NCI-H446 (cell line): ENCODE measurements around the gene VSIG10L.

ENCODE experiments used
- DNase-seq, 2 experiments: peaks; one replicate each; lab custom pipeline; 2025; lab: John Stamatoyannopoulos, UW

Gene VSIG10L

GRCh38 chr19:51317968-51318367, 24.0 kb downstream of the VSIG10L start:
- no peak for DNase-seq

- no peak for DNase-seq
Measured at GRCh38 chr19:51317376-51317775, 24.6 kb downstream of the VSIG10L start.

- DNase-seq, result no peak
Measured at GRCh38 chr19:51316688-51317087, 25.3 kb downstream of the VSIG10L start.

DNA sequence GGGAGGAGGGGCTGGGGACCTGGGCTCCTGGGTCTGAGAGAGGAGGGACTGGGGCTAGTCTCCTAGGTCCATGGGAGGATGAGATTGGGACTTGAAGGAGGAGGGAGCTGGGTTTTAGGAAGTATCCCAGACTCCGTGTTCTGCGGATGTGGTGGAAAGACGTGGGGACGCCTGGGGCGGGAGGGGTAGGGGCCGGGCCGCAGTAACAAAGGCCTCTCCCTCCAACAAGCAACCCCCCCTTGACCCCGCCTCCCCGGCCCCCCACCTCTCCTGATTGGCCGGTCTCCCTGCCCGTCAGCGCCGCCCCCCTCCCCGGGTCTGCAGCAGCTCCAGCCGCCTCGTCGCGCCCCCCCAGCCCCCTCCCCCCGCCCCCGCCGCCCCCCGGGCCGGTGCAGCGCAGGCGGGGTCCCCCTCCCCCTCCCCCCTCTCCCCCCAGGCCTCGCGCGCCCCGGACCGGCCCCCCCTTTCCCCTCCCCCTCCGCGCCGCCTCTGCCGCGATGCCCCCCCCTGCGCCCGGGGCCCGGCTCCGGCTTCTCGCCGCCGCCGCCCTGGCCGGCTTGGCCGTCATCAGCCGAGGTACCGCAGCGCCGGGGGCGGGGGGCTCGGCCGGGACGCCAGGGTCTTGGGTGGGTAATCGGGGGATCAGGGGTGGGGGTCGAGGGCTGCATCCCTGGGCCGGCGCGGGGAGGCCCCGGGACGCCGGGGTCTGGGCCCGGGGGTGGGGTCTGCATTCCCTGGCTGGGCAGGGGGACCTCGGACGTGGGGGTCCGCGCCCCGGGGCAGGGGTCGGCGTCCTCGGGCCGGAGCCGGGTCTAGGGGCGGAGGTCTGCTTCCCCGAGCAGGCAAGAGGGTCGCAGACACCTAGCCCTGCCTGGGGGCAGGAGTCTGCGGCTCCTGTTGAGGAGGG, 30.3 kb downstream of the VSIG10L start, which contains the start of gene IGLON5:
Gene IGLON5, plus strand, starts transcription at position 294 of the 907 bp plus-strand sequence. Its CDS starts 204 bp downstream, at position 498.
- DNase-seq, result no peak

- DNase-seq, result no peak
Measured at GRCh38 chr19:51305479-51305878, 36.5 kb downstream of the VSIG10L start.

DNA sequence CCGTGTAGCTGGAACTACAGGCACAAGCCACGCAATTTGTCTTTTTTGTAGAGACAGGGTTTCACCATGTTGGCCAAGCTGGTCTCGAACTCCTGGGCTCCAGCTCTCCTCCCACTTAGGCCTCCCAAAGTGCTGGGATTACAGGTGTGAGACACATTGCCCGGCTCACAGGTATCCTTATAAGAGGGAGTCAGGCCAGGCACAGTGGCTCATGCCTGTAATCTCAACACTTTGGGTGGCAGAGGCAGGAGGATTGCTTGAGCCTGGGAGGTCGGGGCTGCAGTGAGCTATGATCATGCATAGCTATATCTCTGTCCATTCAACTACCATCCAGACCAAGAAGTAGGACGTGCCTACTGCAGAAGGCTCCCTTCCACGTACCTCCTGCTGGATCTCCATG, 40.7 kb downstream of the VSIG10L start:
- no peak for DNase-seq

GRCh38 chr19:51297406-51297805, 44.5 kb downstream of the VSIG10L start:
- no peak for DNase-seq

GRCh38 chr19:51296336-51297093, 45.4 kb downstream of the VSIG10L start:
- DNase-seq, result peak in 1 of 2 experiments; percentile 4

DNA sequence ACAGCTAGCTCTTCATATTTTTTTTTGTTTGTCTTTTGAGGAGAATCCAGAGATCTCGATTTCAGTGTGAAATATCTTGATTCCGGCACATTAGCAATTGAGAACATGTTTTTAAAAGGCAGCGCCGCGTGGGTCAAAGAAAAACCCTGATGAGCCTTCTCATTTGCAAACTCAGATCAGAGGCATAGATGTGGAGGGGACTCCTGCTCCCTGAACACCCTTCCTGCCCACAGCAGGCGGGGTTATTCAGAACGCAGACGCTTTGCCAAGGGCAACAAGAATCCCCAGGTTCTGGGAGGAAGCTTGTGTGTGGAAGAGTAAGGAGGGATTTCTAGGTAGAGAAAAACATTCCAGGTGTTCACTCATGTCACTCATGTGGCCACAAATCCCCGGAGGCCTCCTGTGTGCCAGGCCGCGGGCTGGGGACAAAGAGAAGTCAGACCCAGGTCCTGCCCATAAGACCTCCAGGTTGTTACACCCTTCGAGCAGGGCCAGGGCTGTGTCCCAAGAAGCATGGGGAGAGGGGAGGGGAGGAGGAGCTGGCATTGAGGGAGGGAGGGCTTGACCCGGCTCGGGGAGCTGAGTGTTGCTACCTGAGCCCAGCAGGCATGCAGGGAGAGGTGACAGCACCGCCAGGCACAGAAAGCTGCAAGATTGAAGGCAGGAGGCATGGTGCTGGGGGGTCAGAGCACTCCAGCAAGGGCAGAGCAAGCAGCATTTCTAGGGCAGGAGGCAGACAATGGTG, 46.4 kb downstream of the VSIG10L start:
- DNase-seq, result no peak

DNA sequence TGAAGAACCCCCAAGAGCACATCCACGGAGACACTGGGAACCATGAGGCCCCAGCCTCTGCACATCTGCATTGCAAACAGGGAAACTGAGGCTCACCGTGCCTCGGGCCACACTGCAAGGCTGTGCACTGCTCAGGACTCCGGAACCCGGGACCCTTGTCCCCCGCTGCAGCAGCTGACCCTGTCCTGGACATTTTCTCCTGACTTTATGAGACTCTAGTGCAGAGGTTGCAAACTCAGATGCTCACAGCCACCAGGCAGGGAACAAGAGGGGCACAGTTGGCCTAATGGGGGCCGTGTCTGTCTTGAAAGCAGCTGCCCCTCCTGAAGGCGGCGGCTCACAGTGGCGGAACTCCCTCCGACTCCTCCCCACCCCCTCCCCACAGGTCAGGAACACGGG, 47.0 kb downstream of the VSIG10L start:
- DNase-seq, result no peak

DNA sequence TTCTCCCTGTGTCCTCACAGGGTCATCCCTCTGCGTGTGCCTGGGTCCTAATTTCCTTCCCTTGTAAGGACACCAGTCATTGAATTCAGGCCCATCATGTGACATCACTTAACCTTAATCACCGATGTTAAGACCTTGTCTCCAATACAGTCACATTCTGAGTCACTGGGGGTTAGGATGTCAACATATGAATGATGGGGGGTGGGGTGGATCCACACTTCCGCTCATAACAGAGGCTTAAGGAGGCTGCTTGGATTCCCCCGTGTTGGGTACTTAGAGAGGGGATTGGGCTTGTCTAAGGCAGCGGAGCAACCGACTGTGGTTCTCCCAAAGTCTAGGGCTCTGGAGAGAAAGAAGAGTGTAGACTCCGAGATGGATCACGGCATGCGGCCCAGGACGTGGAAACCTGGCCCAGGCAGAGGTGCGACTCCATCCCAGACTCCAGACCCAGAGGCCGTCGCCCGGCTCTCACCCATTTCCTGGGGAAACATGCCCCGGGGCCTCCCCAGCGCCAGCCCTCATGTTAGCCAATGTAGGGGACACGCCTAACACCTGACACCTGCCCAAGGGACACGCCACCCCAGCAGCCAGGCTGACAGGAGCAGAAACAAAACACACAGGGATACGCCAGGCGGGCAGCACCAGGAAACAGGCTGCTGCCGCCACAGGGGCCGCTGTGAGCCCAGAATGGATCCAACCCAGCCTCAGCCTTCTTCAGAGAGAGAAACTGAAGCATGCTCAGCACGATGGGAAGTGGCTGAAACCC, 47.5 kb downstream of the VSIG10L start:
- DNase-seq, result no peak

- DNase-seq, result no peak
Measured at GRCh38 chr19:51293571-51294210, 48.2 kb downstream of the VSIG10L start.

DNA sequence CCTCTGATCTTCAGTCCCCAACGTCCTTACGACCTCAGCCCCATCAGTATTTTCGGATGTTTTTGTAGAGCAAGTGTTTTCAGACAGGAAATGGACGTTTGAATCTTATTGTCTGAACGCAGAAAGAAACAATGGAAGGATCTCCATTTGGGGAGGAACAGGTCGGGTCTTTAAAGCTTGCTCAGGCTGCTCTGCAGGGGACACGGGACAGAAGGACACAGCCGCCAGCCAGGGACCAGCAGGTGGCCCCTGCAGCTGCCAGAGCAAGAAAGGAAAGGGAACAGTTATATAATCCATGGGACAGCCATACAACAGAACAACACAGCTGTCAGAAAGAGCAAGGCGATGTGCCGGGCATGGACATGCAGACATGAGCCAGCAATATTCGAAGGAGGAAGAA, 49.0 kb downstream of the VSIG10L start:
- DNase-seq, result no peak

DNA sequence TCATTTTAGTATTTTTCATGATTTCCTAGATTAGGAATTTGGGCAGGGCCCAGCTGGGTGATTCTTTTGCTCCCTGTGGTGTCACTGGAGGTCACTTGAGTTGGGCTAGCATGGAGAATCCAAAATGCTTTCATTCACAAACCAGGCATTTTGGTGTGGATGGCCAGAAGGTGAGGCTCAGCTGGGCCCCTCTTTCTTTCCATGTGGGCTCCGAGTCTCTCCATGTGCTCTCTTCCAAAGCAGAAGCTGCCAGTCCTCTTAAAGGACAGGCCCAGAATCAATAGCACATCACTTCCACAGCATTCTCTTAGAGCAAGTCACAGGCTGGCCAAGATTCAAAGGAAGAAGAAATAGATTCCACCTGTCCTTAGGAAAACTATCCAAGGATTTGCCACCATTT, 52.3 kb downstream of the VSIG10L start:
- no peak for DNase-seq

- no peak for DNase-seq
Measured at GRCh38 chr19:51285682-51286081, 56.3 kb downstream of the VSIG10L start.

GRCh38 chr19:51282335-51282734, 59.6 kb downstream of the VSIG10L start:
- no peak for DNase-seq
